CD4-positive, alpha-beta T cell (primary cell): ENCODE measurements around the gene TFE3. TPM values are rescaled to one million over a fixed set of nuclear protein-coding genes. Genes with fewer than 3 reads are reported as not detected.

ENCODE experiments used
- ATAC-seq: fragments of 200-7000 bp; cut with Tn5 transposase; one replicate; pipeline ENCODE4 v1.10.0; 2022; ENCODE audit warnings: mild to moderate bottlenecking; ENCODE audit not compliant: poor library complexity
- CTCF ChIA-PET: fragments of 350-600 bp; sonication (Branson Sonifier 250); formaldehyde crosslinking; loops from one replicate; lab custom pipeline; 2021; ENCODE audit warnings: antibody characterized with exemption, inconsistent platforms; lab: Charles Lee
- POLR2A ChIA-PET: fragments of 350-600 bp; sonication (Branson Sonifier 250); formaldehyde crosslinking; loops from one replicate; lab custom pipeline; 2021; ENCODE audit warnings: antibody characterized with exemption, inconsistent platforms; lab: Charles Lee
- DNase-seq, 14 experiments: peaks; one replicate each; pipeline ENCODE4 v3.0.0-alpha.2; 2013 to 2020; ENCODE audit warnings: mixed read lengths in 2 of 14
- H3K27ac ChIP-seq, 2 donors: one replicate each; pipeline versions ENCODE4 v1.5.1 to v1.7.0; 2013; ENCODE audit warnings: low read length in 2 of 2, low read depth in 1 of 2, mild to moderate bottlenecking in 1 of 2
- H3K27me3 ChIP-seq, 2 experiments: 1 replicate in 1 of 2; 2 replicates in 1 of 2; pipeline versions ENCODE4 v1.6.1 to v1.7.0; 2013; ENCODE audit warnings: low read length in 2 of 2, control low read depth in 1 of 2, mild to moderate bottlenecking in 1 of 2, moderate library complexity in 1 of 2; ENCODE audit not compliant: insufficient read depth in 2 of 2, control insufficient read depth in 1 of 2
- H3K36me3 ChIP-seq: one replicate; pipeline ENCODE4 v1.6.1; 2013; ENCODE audit warnings: low read length, control low read depth; ENCODE audit not compliant: insufficient read depth
- H3K4me1 ChIP-seq: one replicate; pipeline ENCODE4 v1.6.1; 2013; ENCODE audit warnings: low read length, control low read depth; ENCODE audit not compliant: insufficient read depth
- H3K4me3 ChIP-seq: one replicate; pipeline ENCODE4 v1.5.1; 2013; ENCODE audit warnings: mild to moderate bottlenecking, low read length, moderate library complexity
- H3K9me3 ChIP-seq, 2 experiments: 1 replicate in 1 of 2; 2 replicates in 1 of 2; pipeline versions ENCODE4 v1.6.1 to v1.7.0; 2013; ENCODE audit warnings: low read length in 2 of 2, mild to moderate bottlenecking in 2 of 2, control low read depth in 1 of 2, moderate library complexity in 1 of 2; ENCODE audit not compliant: control insufficient read depth in 1 of 2, insufficient read depth in 1 of 2
- H3K27ac Mint-ChIP-seq: one replicate; pipeline ENCODE4 v1.8.0; 2020; ENCODE audit warnings: mixed read lengths
- H3K27me3 Mint-ChIP-seq: one replicate; pipeline ENCODE4 v1.8.0; 2021; ENCODE audit warnings: mixed read lengths
- H3K36me3 Mint-ChIP-seq: one replicate; pipeline ENCODE4 v1.8.0; 2021; ENCODE audit warnings: low read depth, mixed read lengths
- H3K4me1 Mint-ChIP-seq: one replicate; pipeline ENCODE4 v1.8.0; 2021; ENCODE audit warnings: low read depth, mixed read lengths
- H3K4me3 Mint-ChIP-seq: one replicate; pipeline ENCODE4 v1.8.0; 2020; ENCODE audit warnings: mild to moderate bottlenecking, mixed read lengths
- H3K9me3 Mint-ChIP-seq: one replicate; pipeline ENCODE4 v1.8.0; 2020; ENCODE audit warnings: mixed read lengths
- intact Hi-C, 2 experiments: fragments of 100-400 bp; cut with DNase I in 1 of 2; cut with micrococcal nuclease in 1 of 2; formaldehyde crosslinking; loops; one replicate each; pipeline versions ENCODE4 v1.15.1 to v1.9.0; 2023 to 2025; cut with DNase I, micrococcal nuclease
- total RNA-seq, 174 experiments: library from RNA in 2 of 174; stranded (reverse) in 2 of 174; gene quantifications; one replicate each; pipeline ENCODE4 v1.2.3 and lab custom pipeline; 2021 to 2026
- TF ChIP-seq, protein P1 (sequence below): fragments of 200-600 bp; IDR thresholded peaks from one replicate; pipeline ENCODE4 v1.8.0; 2022; ENCODE audit warnings: antibody characterized with exemption, mild to moderate bottlenecking

TFE3 gene
- total RNA-seq, 2 experiments from 2014 or later = 38.6 to 40.9 TPM

GRCh38 chrX:49066690-49067089 is 23.5 kb upstream of the TFE3 start:
- ATAC-seq (no peak), DNase-seq (no peak)
- ChIA-PET CTCF (no interaction called here), POLR2A (no interaction called here)
- Histone ChIP-seq H3K4me1 (no peaks in the 10 kb centered on the region), H3K4me3 (no peak overlapping the region), H3K27ac (no peak overlapping the region), H3K27me3 (no peaks in the 10 kb centered on the region), H3K9me3 (no peaks in the 10 kb centered on the region), H3K36me3 (peaks cover 2% of the 10 kb centered on the region)
- Mint-ChIP-seq H3K27ac (no peak overlapping the region), H3K4me3 (no peak overlapping the region), H3K4me1 (no peaks in the 10 kb centered on the region), H3K9me3 (no peaks in the 10 kb centered on the region), H3K27me3 (no peaks in the 10 kb centered on the region), H3K36me3 (peaks cover 11% of the 10 kb centered on the region)
- TF ChIP-seq, protein P1, sequence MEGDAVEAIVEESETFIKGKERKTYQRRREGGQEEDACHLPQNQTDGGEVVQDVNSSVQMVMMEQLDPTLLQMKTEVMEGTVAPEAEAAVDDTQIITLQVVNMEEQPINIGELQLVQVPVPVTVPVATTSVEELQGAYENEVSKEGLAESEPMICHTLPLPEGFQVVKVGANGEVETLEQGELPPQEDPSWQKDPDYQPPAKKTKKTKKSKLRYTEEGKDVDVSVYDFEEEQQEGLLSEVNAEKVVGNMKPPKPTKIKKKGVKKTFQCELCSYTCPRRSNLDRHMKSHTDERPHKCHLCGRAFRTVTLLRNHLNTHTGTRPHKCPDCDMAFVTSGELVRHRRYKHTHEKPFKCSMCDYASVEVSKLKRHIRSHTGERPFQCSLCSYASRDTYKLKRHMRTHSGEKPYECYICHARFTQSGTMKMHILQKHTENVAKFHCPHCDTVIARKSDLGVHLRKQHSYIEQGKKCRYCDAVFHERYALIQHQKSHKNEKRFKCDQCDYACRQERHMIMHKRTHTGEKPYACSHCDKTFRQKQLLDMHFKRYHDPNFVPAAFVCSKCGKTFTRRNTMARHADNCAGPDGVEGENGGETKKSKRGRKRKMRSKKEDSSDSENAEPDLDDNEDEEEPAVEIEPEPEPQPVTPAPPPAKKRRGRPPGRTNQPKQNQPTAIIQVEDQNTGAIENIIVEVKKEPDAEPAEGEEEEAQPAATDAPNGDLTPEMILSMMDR = no peak
- intact Hi-C loops = no loop called here

DNA sequence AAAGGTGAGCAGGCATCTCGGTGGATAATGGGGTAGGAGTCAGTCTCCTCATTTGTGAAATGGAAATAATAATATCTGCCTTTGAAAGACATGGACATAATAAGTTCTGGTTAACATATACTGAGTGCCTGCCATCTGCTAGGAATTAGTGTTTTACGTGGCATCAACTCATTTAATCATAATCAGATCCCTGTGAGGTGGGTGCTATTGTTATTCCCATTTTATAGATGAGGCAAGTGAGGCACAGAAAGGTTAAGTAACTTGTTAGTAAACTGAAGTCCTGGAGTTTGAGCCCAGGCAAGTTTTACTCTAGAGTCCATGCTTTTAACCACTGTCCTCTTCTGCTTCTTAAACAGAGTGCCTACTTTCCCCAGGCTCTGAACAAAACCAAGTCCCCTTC is 23.1 kb upstream of the TFE3 start:
- Mint-ChIP-seq H3K4me3 (no peak overlapping the region), H3K9me3 (no peaks in the 10 kb centered on the region), H3K36me3 (peaks cover 8% of the 10 kb centered on the region), H3K27me3 (no peaks in the 10 kb centered on the region), H3K4me1 (no peaks in the 10 kb centered on the region), H3K27ac (no peak overlapping the region)
- no peak for ATAC-seq
- TF ChIP-seq, protein P1 = no peak
- CTCF ChIA-PET = no interaction called here
- Histone ChIP-seq H3K27me3 (no peaks in the 10 kb centered on the region), H3K4me1 (no peaks in the 10 kb centered on the region), H3K4me3 (no peak overlapping the region), H3K9me3 (no peaks in the 10 kb centered on the region), H3K27ac (no peak overlapping the region), H3K36me3 (peaks cover 2% of the 10 kb centered on the region)
- intact Hi-C loops = no loop called here
- POLR2A ChIA-PET = no interaction called here
- no peak for DNase-seq

- no peaks in the 10 kb centered on the region for H3K9me3 ChIP-seq
- POLR2A ChIA-PET = no interaction called here
- TF ChIP-seq, protein P1 = no peak
- H3K27me3 Mint-ChIP-seq = no peaks in the 10 kb centered on the region
- no peaks in the 10 kb centered on the region for H3K27me3 ChIP-seq
- no peaks in the 10 kb centered on the region for H3K9me3 Mint-ChIP-seq
- no peak overlapping the region for H3K4me3 Mint-ChIP-seq
- no peak overlapping the region for H3K27ac Mint-ChIP-seq
- H3K4me3 ChIP-seq = no peak overlapping the region
- CTCF ChIA-PET = no interaction called here
- no peaks in the 10 kb centered on the region for H3K4me1 ChIP-seq
- H3K36me3 Mint-ChIP-seq = peaks cover 7% of the 10 kb centered on the region
- intact Hi-C loops = no loop called here
- no peaks in the 10 kb centered on the region for H3K4me1 Mint-ChIP-seq
- no peak overlapping the region for H3K27ac ChIP-seq
- no peak for ATAC-seq
- H3K36me3 ChIP-seq = peaks cover 2% of the 10 kb centered on the region
- DNase-seq = no peak
Observed at GRCh38 chrX:49064735-49065134, 21.6 kb upstream of the TFE3 start.
